CD14-positive monocyte (primary cell): Measurements from ENCODE around the gene KBTBD3. TPM values are rescaled to one million over a fixed set of nuclear protein-coding genes. Genes with fewer than 3 reads are reported as not detected.

Experiments
- DNase-seq, 3 donors: peaks; one replicate each; pipeline ENCODE4 v3.0.0-alpha.2; 2011 to 2022
- H2AFZ ChIP-seq: 2 replicates; pipeline ENCODE4 v1.6.0; 2012; ENCODE audit warnings: mild to moderate bottlenecking, low read depth, low read length, inconsistent platforms; ENCODE audit not compliant: insufficient read depth, poor library complexity, severe bottlenecking
- H3K27ac ChIP-seq, 2 donors: 1 replicate in 1 of 2; 2 replicates in 1 of 2; pipeline ENCODE4 v1.5.1; 2012 to 2013; ENCODE audit warnings: low read length in 2 of 2, control low read depth in 1 of 2, inconsistent platforms in 1 of 2, low read depth in 1 of 2, mild to moderate bottlenecking in 1 of 2
- H3K27me3 ChIP-seq, 2 donors: one replicate each; pipeline versions ENCODE4 v1.6.0 to v1.6.1; 2011 to 2013; ENCODE audit warnings: low read length in 2 of 2; ENCODE audit not compliant: control insufficient read depth in 2 of 2, insufficient read depth in 2 of 2
- H3K36me3 ChIP-seq, 2 donors: replicated peaks in 1 of 2; 1 replicate in 1 of 2; 2 replicates in 1 of 2; pipeline versions ENCODE4 v1.5.1 to v1.6.1; 2012 to 2013; ENCODE audit warnings: low read length in 2 of 2, control low read depth in 1 of 2, inconsistent platforms in 1 of 2, mild to moderate bottlenecking in 1 of 2; ENCODE audit not compliant: insufficient read depth in 2 of 2, control insufficient read depth in 1 of 2
- H3K4me1 ChIP-seq, 2 donors: 1 replicate in 1 of 2; 2 replicates in 1 of 2; pipeline versions ENCODE4 v1.5.1 to v1.6.1; 2012 to 2013; ENCODE audit warnings: low read length in 2 of 2, control low read depth in 1 of 2, inconsistent platforms in 1 of 2, mild to moderate bottlenecking in 1 of 2, moderate library complexity in 1 of 2; ENCODE audit not compliant: insufficient read depth in 2 of 2, control insufficient read depth in 1 of 2
- H3K4me2 ChIP-seq: replicated peaks from 2 replicates; pipeline ENCODE3; 2012; ENCODE audit warnings: low read length, moderate library complexity, mild to moderate bottlenecking; ENCODE audit not compliant: poor library complexity, severe bottlenecking; ENCODE audit errors: extremely low read depth
- H3K4me3 ChIP-seq, 3 experiments: fragments of 200-600 bp in 1 of 3; sonication (generic) in 1 of 3; replicated peaks in 1 of 3; 1 replicate in 2 of 3; 2 replicates in 1 of 3; pipeline ENCODE4 v1.5.1; 2011 to 2013; ENCODE audit warnings: low read length in 3 of 3, mild to moderate bottlenecking in 3 of 3, control low read depth in 2 of 3, low read depth in 2 of 3, inconsistent platforms in 1 of 3, moderate library complexity in 1 of 3
- H3K79me2 ChIP-seq: 2 replicates; pipeline ENCODE4 v1.6.0; 2012; ENCODE audit warnings: mild to moderate bottlenecking, control low read depth, inconsistent platforms, low read length, moderate library complexity; ENCODE audit not compliant: insufficient read depth
- H3K9ac ChIP-seq: 2 replicates; pipeline ENCODE4 v1.6.0; 2017; ENCODE audit warnings: low read length, mild to moderate bottlenecking; ENCODE audit not compliant: insufficient read depth, poor library complexity, severe bottlenecking
- H3K9me3 ChIP-seq, 2 donors: replicated peaks in 1 of 2; 1 replicate in 1 of 2; 2 replicates in 1 of 2; pipeline versions ENCODE4 v1.5.1 to v1.6.1; 2012 to 2013; ENCODE audit warnings: low read length in 2 of 2, control low read depth in 1 of 2; ENCODE audit not compliant: control insufficient read depth in 1 of 2, insufficient read depth in 1 of 2
- H4K20me1 ChIP-seq: 2 replicates; pipeline ENCODE4 v1.6.0; 2012; ENCODE audit warnings: mild to moderate bottlenecking, low read length, control low read depth, moderate library complexity; ENCODE audit not compliant: insufficient read depth
- H3K27ac Mint-ChIP-seq, 7 donors: one replicate each; pipeline ENCODE4 v1.8.0; 2020; ENCODE audit warnings: mild to moderate bottlenecking in 7 of 7, mixed read lengths in 7 of 7, moderate library complexity in 6 of 7, inconsistent platforms in 2 of 7
- H3K27me3 Mint-ChIP-seq, 3 donors: one replicate each; pipeline ENCODE4 v1.8.0; 2021 to 2022; ENCODE audit warnings: low read depth in 3 of 3, mild to moderate bottlenecking in 3 of 3, mixed read lengths in 3 of 3, moderate library complexity in 3 of 3, inconsistent platforms in 1 of 3
- H3K36me3 Mint-ChIP-seq, 2 donors: one replicate each; pipeline ENCODE4 v1.8.0; 2020; ENCODE audit warnings: mixed read lengths in 2 of 2, inconsistent platforms in 1 of 2, mild to moderate bottlenecking in 1 of 2
- H3K4me1 Mint-ChIP-seq: one replicate; pipeline ENCODE4 v1.8.0; 2020; ENCODE audit warnings: mild to moderate bottlenecking, mixed read lengths
- H3K4me3 Mint-ChIP-seq, 2 donors: one replicate each; pipeline ENCODE4 v1.8.0; 2020; ENCODE audit warnings: mild to moderate bottlenecking in 2 of 2, mixed read lengths in 2 of 2, moderate library complexity in 1 of 2
- H3K9me3 Mint-ChIP-seq, 7 donors: one replicate each; pipeline ENCODE4 v1.8.0; 2020 to 2022; ENCODE audit warnings: mixed read lengths in 7 of 7, mild to moderate bottlenecking in 6 of 7, moderate library complexity in 6 of 7, inconsistent platforms in 2 of 7
- CTCF ChIP-seq: fragments of 200-600 bp; IDR thresholded peaks from one replicate; pipeline ENCODE4 v1.8.0; 2022; ENCODE audit warnings: antibody characterized with exemption, mild to moderate bottlenecking
- WGBS: methylation state at CpG from one replicate; pipeline ENCODE4 v1.1.5; 2013; ENCODE audit warnings: missing lambda C conversion rate; ENCODE audit not compliant: insufficient coverage; 5-methylcytosine and 5-hydroxymethylcytosine counted together
- intact Hi-C, 2 donors: fragments of 100-400 bp; cut with micrococcal nuclease; formaldehyde crosslinking; loops; one replicate each; pipeline versions ENCODE4 v1.15.0 to v1.15.1; 2023
- polyA plus RNA-seq, 3 donors: library from polyadenylated mRNA; depleted of rRNA in 1 of 3; unstranded in 2 of 3; stranded (reverse) in 1 of 3; fragments of 300-500 nt in 2 of 3; fragments of >200 nt in 1 of 3; fragmentation: Illumina TruSeq in 2 of 3; gene quantifications; 1 replicate in 2 of 3; 2 replicates in 1 of 3; pipeline ENCODE4 v1.2.3, GENCODE V29; 2012 to 2021

The KBTBD3 gene
- polyA plus RNA-seq, 3 donors: 1.5 to 5.9 (median 2.6) TPM

- Histone ChIP-seq H3K9me3 (no peaks in the 10 kb centered on the region), H3K27ac (no peak overlapping the region), H3K4me1 (no peaks in the 10 kb centered on the region), H3K4me3 (no peak overlapping the region), H4K20me1 (no peaks in the 10 kb centered on the region), H3K4me2 (no peak overlapping the region), H3K36me3 (no peaks in the 10 kb centered on the region), H2AFZ (no peak overlapping the region), H3K9ac (no peak overlapping the region), H3K79me2 (no peaks in the 10 kb centered on the region), H3K27me3 (no peaks in the 10 kb centered on the region)
- Mint-ChIP-seq H3K9me3 (peaks cover 0 to 2% (median 0%) of the 10 kb centered on the region in 7 donors), H3K36me3 (peaks cover 0 to 2% of the 10 kb centered on the region in 2 donors), H3K27ac (no peak overlapping the region), H3K4me1 (no peaks in the 10 kb centered on the region), H3K27me3 (peaks cover 0 to 4% (median 3%) of the 10 kb centered on the region in 3 donors), H3K4me3 (no peak overlapping the region)
- no peak for TF ChIP-seq CTCF
- DNase-seq: no peak
- intact Hi-C loops: no loop called here
- no CpG with 5 or more reads among the region's 2 CpGs for WGBS
Observed at GRCh38 chr11:106051103-106051502, 26.0 kb downstream of the KBTBD3 start.

GRCh38 chr11:106049727-106050476, 27.2 kb downstream of the KBTBD3 start:
- Mint-ChIP-seq H3K36me3 (no peaks in the 10 kb centered on the region), H3K9me3 (peaks cover 0 to 2% (median 0%) of the 10 kb centered on the region in 7 donors), H3K4me3 (no peak overlapping the region), H3K27me3 (peaks cover 0 to 5% (median 3%) of the 10 kb centered on the region in 3 donors), H3K27ac (no peak overlapping the region), H3K4me1 (no peaks in the 10 kb centered on the region)
- no peak overlapping the region for H3K9ac ChIP-seq
- no peaks in the 10 kb centered on the region for H3K27me3 ChIP-seq
- intact Hi-C loops: no loop called here
- H3K4me3 ChIP-seq: no peak overlapping the region
- no CpG with 5 or more reads among the region's 5 CpGs for WGBS
- H3K9me3 ChIP-seq: no peaks in the 10 kb centered on the region
- no peak overlapping the region for H3K4me2 ChIP-seq
- H2AFZ ChIP-seq: no peak overlapping the region
- no peaks in the 10 kb centered on the region for H4K20me1 ChIP-seq
- no peak for DNase-seq
- H3K27ac ChIP-seq: no peak overlapping the region
- TF ChIP-seq CTCF: no peak
- no peaks in the 10 kb centered on the region for H3K36me3 ChIP-seq
- no peaks in the 10 kb centered on the region for H3K79me2 ChIP-seq
- H3K4me1 ChIP-seq: no peaks in the 10 kb centered on the region
